H9 (cell line): ENCODE results near the gene GRB7. TPM values are rescaled to one million over a fixed set of nuclear protein-coding genes. Genes with fewer than 3 reads are reported as not detected.

Experiments used
- DNase-seq: peaks from one replicate; pipeline ENCODE4 v3.0.0-alpha.2; 2017
- H2AFZ ChIP-seq: one replicate; pipeline ENCODE4 v1.6.1; 2013; ENCODE audit warnings: mild to moderate bottlenecking, low read length, control low read depth, moderate library complexity
- H2AK5ac ChIP-seq: 2 replicates; pipeline ENCODE4 v1.6.1; 2013; ENCODE audit warnings: low read length, control low read depth, mixed read lengths; ENCODE audit not compliant: insufficient read length
- H2BK120ac ChIP-seq: one replicate; pipeline ENCODE4 v1.6.1; 2013; ENCODE audit warnings: low read depth, mild to moderate bottlenecking, low read length, control low read depth, inconsistent platforms; ENCODE audit not compliant: poor library complexity, severe bottlenecking
- H2BK12ac ChIP-seq: 2 replicates; pipeline ENCODE4 v1.6.1; 2013; ENCODE audit warnings: low read length, control low read depth, mixed read lengths, low read depth; ENCODE audit not compliant: insufficient read length
- H2BK15ac ChIP-seq: 2 replicates; pipeline ENCODE4 v1.6.1; 2013; ENCODE audit warnings: low read depth, low read length, control low read depth
- H2BK20ac ChIP-seq: one replicate; pipeline ENCODE4 v1.6.1; 2013; ENCODE audit warnings: low read depth, mild to moderate bottlenecking, low read length, control low read depth, inconsistent platforms; ENCODE audit not compliant: poor library complexity, severe bottlenecking
- H2BK5ac ChIP-seq: 2 replicates; pipeline ENCODE4 v1.6.1; 2013; ENCODE audit warnings: low read length, control low read depth, mixed read lengths; ENCODE audit not compliant: insufficient read length
- H3K14ac ChIP-seq: 2 replicates; pipeline ENCODE4 v1.6.1; 2013; ENCODE audit warnings: low read length, control low read depth; ENCODE audit not compliant: insufficient read depth
- H3K18ac ChIP-seq: 2 replicates; pipeline ENCODE4 v1.6.1; 2013; ENCODE audit warnings: low read depth, mild to moderate bottlenecking, mixed read lengths, low read length, control low read depth; ENCODE audit not compliant: insufficient read length
- H3K23ac ChIP-seq: 2 replicates; pipeline ENCODE4 v1.6.1; 2013; ENCODE audit warnings: low read length, control low read depth, mixed read lengths, low read depth; ENCODE audit not compliant: insufficient read length
- H3K23me2 ChIP-seq: 2 replicates; pipeline ENCODE4 v1.6.1; 2013; ENCODE audit warnings: low read depth, mild to moderate bottlenecking, mixed read lengths, low read length, control low read depth; ENCODE audit not compliant: insufficient read length, poor library complexity, severe bottlenecking
- H3K27ac ChIP-seq: 2 replicates; pipeline ENCODE4 v1.5.1; 2013; ENCODE audit warnings: low read length, control low read depth, mixed read lengths, low read depth; ENCODE audit not compliant: insufficient read length
- H3K27me3 ChIP-seq: 2 replicates; pipeline ENCODE4 v1.6.1; 2013; ENCODE audit warnings: low read length, control low read depth, inconsistent platforms; ENCODE audit not compliant: insufficient read depth
- H3K4ac ChIP-seq: 2 replicates; pipeline ENCODE4 v1.6.1; 2013; ENCODE audit warnings: low read depth, mild to moderate bottlenecking, control low read depth, inconsistent platforms, low read length, moderate library complexity
- H3K4me1 ChIP-seq: 2 replicates; pipeline ENCODE4 v1.6.1; 2013; ENCODE audit warnings: low read length, control low read depth, inconsistent platforms; ENCODE audit not compliant: insufficient read depth
- H3K4me2 ChIP-seq: 2 replicates; pipeline ENCODE4 v1.6.1; 2013; ENCODE audit warnings: low read length, control low read depth, mixed read lengths; ENCODE audit not compliant: insufficient read length, insufficient read depth
- H3K56ac ChIP-seq: 2 replicates; pipeline ENCODE4 v1.6.1; 2013; ENCODE audit warnings: low read depth, mild to moderate bottlenecking, mixed read lengths, low read length, control low read depth; ENCODE audit not compliant: insufficient read length
- H3K79me1 ChIP-seq: 2 replicates; pipeline ENCODE4 v1.6.1; 2013; ENCODE audit warnings: low read depth, mild to moderate bottlenecking, moderate library complexity, low read length, control low read depth, inconsistent platforms; ENCODE audit not compliant: insufficient read depth, poor library complexity, severe bottlenecking
- H3K79me2 ChIP-seq: 2 replicates; pipeline ENCODE4 v1.6.1; 2013; ENCODE audit warnings: low read length, control low read depth, inconsistent platforms; ENCODE audit not compliant: insufficient read depth
- H3K9ac ChIP-seq: 2 replicates; pipeline ENCODE4 v1.6.1; 2013; ENCODE audit warnings: low read length, control low read depth, mixed read lengths; ENCODE audit not compliant: insufficient read length; ENCODE audit errors: extremely low read depth
- H3K9me3 ChIP-seq: one replicate; pipeline ENCODE4 v1.6.1; 2013; ENCODE audit warnings: low read depth, low read length, inconsistent platforms; ENCODE audit not compliant: control insufficient read depth
- H3T11ph ChIP-seq: one replicate; pipeline ENCODE4 v1.6.1; 2013; ENCODE audit warnings: mild to moderate bottlenecking, low read length, control low read depth, inconsistent platforms
- H4K20me1 ChIP-seq: one replicate; pipeline ENCODE4 v1.6.1; 2013; ENCODE audit not compliant: control insufficient read depth, insufficient read length, insufficient read depth
- H4K5ac ChIP-seq: 2 replicates; pipeline ENCODE4 v1.6.1; 2013; ENCODE audit warnings: low read depth, mild to moderate bottlenecking, mixed read lengths, low read length, control low read depth; ENCODE audit not compliant: insufficient read length
- H4K8ac ChIP-seq: replicated peaks from 2 replicates; pipeline ENCODE4 v1.6.1; 2013; ENCODE audit warnings: low read length, control low read depth, mixed read lengths, low read depth; ENCODE audit not compliant: insufficient read length
- H4K91ac ChIP-seq: 2 replicates; pipeline ENCODE4 v1.6.1; 2013; ENCODE audit warnings: low read depth, mild to moderate bottlenecking, moderate library complexity, mixed read lengths, low read length, control low read depth; ENCODE audit not compliant: insufficient read length
- H3K27ac Mint-ChIP-seq, 3 experiments: 2 replicates in 2 of 3; 3 replicates in 1 of 3; pipeline ENCODE4 v1.8.0; 2020 to 2021; ENCODE audit warnings: mixed read lengths in 3 of 3, mild to moderate bottlenecking in 1 of 3, moderate library complexity in 1 of 3
- H3K27me3 Mint-ChIP-seq: 2 replicates; pipeline ENCODE4 v1.8.0; 2021; ENCODE audit warnings: low read depth, mild to moderate bottlenecking, moderate library complexity, mixed read lengths
- H3K36me3 Mint-ChIP-seq, 3 experiments: 2 replicates in 2 of 3; 3 replicates in 1 of 3; pipeline ENCODE4 v1.8.0; 2020 to 2021; ENCODE audit warnings: low read depth in 3 of 3, mixed read lengths in 3 of 3; ENCODE audit not compliant: insufficient read depth in 1 of 3
- H3K4me1 Mint-ChIP-seq, 2 experiments: 2 replicates each; pipeline ENCODE4 v1.8.0; 2020; ENCODE audit warnings: mixed read lengths in 2 of 2
- H3K4me3 Mint-ChIP-seq, 2 experiments: 2 replicates in 1 of 2; 3 replicates in 1 of 2; pipeline ENCODE4 v1.8.0; 2020 to 2021; ENCODE audit warnings: mild to moderate bottlenecking in 2 of 2, mixed read lengths in 2 of 2, moderate library complexity in 1 of 2
- H3K9me3 Mint-ChIP-seq, 2 experiments: 2 replicates in 1 of 2; 3 replicates in 1 of 2; pipeline ENCODE4 v1.8.0; 2020; ENCODE audit warnings: mild to moderate bottlenecking in 2 of 2, mixed read lengths in 2 of 2, moderate library complexity in 1 of 2
- CTCF ChIP-seq: fragments of 200-600 bp; sonication (generic); conservative IDR thresholded peaks from 3 replicates; pipeline ENCODE4 v1.8.0; 2021; ENCODE audit warnings: antibody characterized with exemption, mild to moderate bottlenecking
- WGBS: extraction: QIAGEN DNeasy Blood & Tissue Kit; methylation state at CpG from one replicate; pipeline ENCODE4 v1.1.7; 2013; ENCODE audit warnings: missing lambda C conversion rate, low lambda C conversion rate, mixed read lengths; ENCODE audit not compliant: insufficient read length; ENCODE audit errors: extremely low coverage; 5-methylcytosine and 5-hydroxymethylcytosine counted together
- total RNA-seq: library from RNA; stranded (reverse); gene quantifications from 2 replicates; pipeline ENCODE4 v1.2.1, GENCODE V29; 2021

Gene GRB7
- total RNA-seq, 1 experiment from 2014 or later, result 55.0 TPM

DNA sequence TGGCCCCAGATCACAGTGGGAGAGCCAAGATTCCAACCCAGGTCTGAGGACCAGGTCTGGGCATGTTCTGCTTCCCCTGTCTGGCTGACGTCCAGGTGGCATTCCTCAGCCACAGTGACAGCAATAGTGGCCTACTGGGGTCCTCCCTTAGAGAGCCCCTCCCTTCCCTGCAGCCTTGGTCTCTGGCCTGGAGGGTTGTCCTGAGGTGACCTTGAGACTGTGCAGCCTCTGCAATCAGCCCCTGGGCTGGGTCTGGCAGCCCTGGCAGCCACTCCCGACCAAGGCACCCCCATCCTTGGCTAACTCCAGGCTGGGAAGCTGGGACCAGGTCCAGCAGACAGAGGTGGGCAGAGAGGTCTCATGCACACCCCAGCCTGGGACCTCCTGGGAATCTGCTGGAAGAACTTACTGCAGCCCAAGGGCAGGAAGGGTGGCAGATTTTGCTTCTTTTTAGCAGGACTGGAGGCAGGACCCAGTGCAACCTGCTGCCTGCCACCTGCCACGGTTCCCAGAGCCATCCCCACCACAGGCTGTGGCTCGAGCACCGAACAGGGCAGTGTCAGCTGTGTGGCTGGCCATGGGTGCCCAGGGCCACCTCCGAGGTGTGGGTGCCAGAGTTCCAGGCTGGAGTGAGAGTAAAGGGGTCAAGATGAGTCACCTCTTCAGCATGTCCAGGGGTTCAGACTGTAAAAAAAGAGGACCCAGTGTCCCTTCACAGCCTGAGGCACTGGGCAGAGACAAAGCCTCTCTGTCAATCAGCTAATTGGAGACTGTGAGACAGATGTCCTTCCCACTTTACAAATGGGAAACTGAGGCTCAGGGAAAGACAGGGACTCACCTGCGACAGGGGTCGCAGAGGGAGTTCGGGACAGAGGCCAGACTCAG is 12.6 kb downstream of the GRB7 start:
- Histone ChIP-seq H2BK5ac (no peak overlapping the region), H3K27ac (no peak overlapping the region), H3T11ph (no peak overlapping the region), H3K56ac (no peak overlapping the region), H2BK20ac (no peak overlapping the region), H3K23ac (no peak overlapping the region), H4K20me1 (peaks cover 2% of the 10 kb centered on the region), H4K5ac (no peak overlapping the region), H2AK5ac (no peak overlapping the region), H3K79me1 (no peaks in the 10 kb centered on the region), H3K14ac (no peak overlapping the region), H3K27me3 (no peaks in the 10 kb centered on the region), H3K4me2 (no peak overlapping the region), H3K4me1 (peaks cover under 1% of the 10 kb centered on the region; the same call in 1 of the 2 replicates), H2BK120ac (no peak overlapping the region), H3K79me2 (no peaks in the 10 kb centered on the region), H3K9me3 (no peaks in the 10 kb centered on the region), H3K4ac (no peak overlapping the region), H3K18ac (no peak overlapping the region), H2AFZ (no peak overlapping the region), H2BK15ac (no peak overlapping the region), H3K23me2 (peaks cover 3% of the 10 kb centered on the region), H4K8ac (no peak overlapping the region), H2BK12ac (no peak overlapping the region), H4K91ac (no peak overlapping the region), H3K9ac (no peak overlapping the region)
- Mint-ChIP-seq H3K27ac (peak overlapping the region in 1 of 3 experiments; percentile 61; a peak in 1 of 7 replicates), H3K9me3 (no peaks in the 10 kb centered on the region; a peak in 1 of 5 replicates), H3K4me1 (peaks cover 30 to 35% of the 10 kb centered on the region in 2 experiments), H3K4me3 (no peak overlapping the region), H3K36me3 (peaks cover 3 to 22% (median 22%) of the 10 kb centered on the region in 3 experiments; a peak in 6 of 7 replicates), H3K27me3 (peaks cover 6% of the 10 kb centered on the region)
- DNase-seq, result peak; percentile 49
- TF ChIP-seq CTCF, result no peak
- WGBS, result no CpG with 5 or more reads among the region's 9 CpGs
